DOHH2 (cell line): ENCODE measurements around the gene CNN3.

Experiments used
- H3F3A ChIP-seq: fragments of 200-600 bp; sonication (generic), shearing (Covaris generic); 2 replicates; pipeline ENCODE4 v1.6.0; 2016; ENCODE audit warnings: antibody characterized with exemption, mild to moderate bottlenecking; ENCODE audit not compliant: control insufficient read depth, insufficient read depth
- H3K27ac ChIP-seq: fragments of 200-600 bp; sonication (generic); 2 replicates; pipeline ENCODE4 v1.5.1; 2014; ENCODE audit warnings: low read depth, mild to moderate bottlenecking, low read length, moderate library complexity
- H3K27me3 ChIP-seq: fragments of 200-600 bp; sonication (generic); 2 replicates; pipeline ENCODE4 v1.6.1; 2014; ENCODE audit warnings: mild to moderate bottlenecking, low read length, mixed read lengths; ENCODE audit not compliant: control insufficient read depth
- H3K36me3 ChIP-seq: fragments of 200-600 bp; sonication (generic); 2 replicates; pipeline ENCODE4 v1.6.1; 2014; ENCODE audit warnings: mild to moderate bottlenecking, low read length, moderate library complexity, mixed read lengths; ENCODE audit not compliant: control insufficient read depth
- H3K4me1 ChIP-seq: fragments of 200-600 bp; sonication (generic); 2 replicates; pipeline ENCODE4 v1.6.1; 2014; ENCODE audit warnings: mild to moderate bottlenecking, low read length, mixed read lengths; ENCODE audit not compliant: control insufficient read depth
- H3K4me2 ChIP-seq: fragments of 200-600 bp; sonication (generic); 2 replicates; pipeline ENCODE4 v1.6.0; 2014; ENCODE audit warnings: mild to moderate bottlenecking, low read length, moderate library complexity
- H3K4me3 ChIP-seq: fragments of 200-600 bp; sonication (generic); 2 replicates; pipeline ENCODE4 v1.5.1; 2014; ENCODE audit warnings: mild to moderate bottlenecking, low read length, mixed read lengths
- H3K79me2 ChIP-seq: fragments of 200-600 bp; sonication (generic); 2 replicates; pipeline ENCODE4 v1.6.1; 2014; ENCODE audit warnings: mild to moderate bottlenecking, low read length, mixed read lengths; ENCODE audit not compliant: control insufficient read depth
- H3K9me2 ChIP-seq: fragments of 200-600 bp; sonication (generic); replicated peaks from 2 replicates; pipeline ENCODE4 v1.6.1; 2014; ENCODE audit warnings: mild to moderate bottlenecking, low read length, mixed read lengths; ENCODE audit not compliant: control insufficient read depth
- H3K9me3 ChIP-seq: fragments of 200-600 bp; sonication (generic); 2 replicates; pipeline ENCODE4 v1.6.1; 2014; ENCODE audit warnings: antibody characterized with exemption, low read length, mixed read lengths; ENCODE audit not compliant: control insufficient read depth, insufficient read depth
- H4K20me1 ChIP-seq: fragments of 200-600 bp; sonication (generic); 2 replicates; pipeline ENCODE4 v1.6.0; 2014; ENCODE audit warnings: low read depth, mild to moderate bottlenecking, antibody characterized with exemption, low read length, moderate library complexity; ENCODE audit not compliant: control insufficient read depth, insufficient read depth
- EZH2phosphoT487 ChIP-seq: fragments of 200-600 bp; sonication (generic); IDR thresholded peaks from 2 replicates; pipeline ENCODE4 v1.6.1; 2017; ENCODE audit warnings: borderline replicate concordance, mild to moderate bottlenecking, antibody characterized with exemption, low read length, moderate library complexity, mixed read lengths
- TF ChIP-seq, protein P1 (sequence below): fragments of 200-600 bp; sonication (generic); IDR thresholded peaks from one replicate; pipeline ENCODE4 v1.5.1; 2014; ENCODE audit warnings: antibody characterized with exemption, mild to moderate bottlenecking, low read depth, low read length; ENCODE audit not compliant: poor library complexity, severe bottlenecking

Gene CNN3

DNA sequence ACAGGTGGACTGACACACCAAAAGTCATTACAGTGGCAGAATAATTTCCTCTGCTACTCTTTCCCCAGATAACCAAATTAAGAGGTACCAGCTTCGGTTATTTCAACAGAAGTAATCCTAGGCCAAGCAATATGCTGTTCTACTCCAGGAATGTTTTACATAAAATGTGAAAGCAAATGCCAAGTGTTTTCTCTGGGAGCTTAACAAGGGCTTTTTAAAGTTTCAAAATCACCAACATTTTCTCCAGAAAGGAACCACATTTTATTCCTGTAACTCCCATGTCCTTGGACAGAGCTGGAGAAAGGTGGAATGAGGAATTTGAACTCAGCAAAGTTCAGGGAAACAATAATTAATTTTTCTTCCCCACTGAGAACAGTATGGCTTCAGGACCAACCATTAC lies 27.2 kb downstream of the CNN3 start:
- Histone ChIP-seq H3K27me3 (peaks cover 6% of the 10 kb centered on the region), H3F3A (no peaks in the 10 kb centered on the region), H3K79me2 (no peaks in the 10 kb centered on the region), H3K36me3 (no peaks in the 10 kb centered on the region), H3K9me2 (no peaks in the 10 kb centered on the region), H3K4me3 (no peak overlapping the region), H3K4me2 (no peak overlapping the region), H3K27ac (no peak overlapping the region), H3K4me1 (no peaks in the 10 kb centered on the region), H3K9me3 (no peaks in the 10 kb centered on the region), H4K20me1 (no peaks in the 10 kb centered on the region)
- TF ChIP-seq, protein P1, sequence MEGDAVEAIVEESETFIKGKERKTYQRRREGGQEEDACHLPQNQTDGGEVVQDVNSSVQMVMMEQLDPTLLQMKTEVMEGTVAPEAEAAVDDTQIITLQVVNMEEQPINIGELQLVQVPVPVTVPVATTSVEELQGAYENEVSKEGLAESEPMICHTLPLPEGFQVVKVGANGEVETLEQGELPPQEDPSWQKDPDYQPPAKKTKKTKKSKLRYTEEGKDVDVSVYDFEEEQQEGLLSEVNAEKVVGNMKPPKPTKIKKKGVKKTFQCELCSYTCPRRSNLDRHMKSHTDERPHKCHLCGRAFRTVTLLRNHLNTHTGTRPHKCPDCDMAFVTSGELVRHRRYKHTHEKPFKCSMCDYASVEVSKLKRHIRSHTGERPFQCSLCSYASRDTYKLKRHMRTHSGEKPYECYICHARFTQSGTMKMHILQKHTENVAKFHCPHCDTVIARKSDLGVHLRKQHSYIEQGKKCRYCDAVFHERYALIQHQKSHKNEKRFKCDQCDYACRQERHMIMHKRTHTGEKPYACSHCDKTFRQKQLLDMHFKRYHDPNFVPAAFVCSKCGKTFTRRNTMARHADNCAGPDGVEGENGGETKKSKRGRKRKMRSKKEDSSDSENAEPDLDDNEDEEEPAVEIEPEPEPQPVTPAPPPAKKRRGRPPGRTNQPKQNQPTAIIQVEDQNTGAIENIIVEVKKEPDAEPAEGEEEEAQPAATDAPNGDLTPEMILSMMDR = no peak
- TF ChIP-seq EZH2phosphoT487 = no peak

DNA sequence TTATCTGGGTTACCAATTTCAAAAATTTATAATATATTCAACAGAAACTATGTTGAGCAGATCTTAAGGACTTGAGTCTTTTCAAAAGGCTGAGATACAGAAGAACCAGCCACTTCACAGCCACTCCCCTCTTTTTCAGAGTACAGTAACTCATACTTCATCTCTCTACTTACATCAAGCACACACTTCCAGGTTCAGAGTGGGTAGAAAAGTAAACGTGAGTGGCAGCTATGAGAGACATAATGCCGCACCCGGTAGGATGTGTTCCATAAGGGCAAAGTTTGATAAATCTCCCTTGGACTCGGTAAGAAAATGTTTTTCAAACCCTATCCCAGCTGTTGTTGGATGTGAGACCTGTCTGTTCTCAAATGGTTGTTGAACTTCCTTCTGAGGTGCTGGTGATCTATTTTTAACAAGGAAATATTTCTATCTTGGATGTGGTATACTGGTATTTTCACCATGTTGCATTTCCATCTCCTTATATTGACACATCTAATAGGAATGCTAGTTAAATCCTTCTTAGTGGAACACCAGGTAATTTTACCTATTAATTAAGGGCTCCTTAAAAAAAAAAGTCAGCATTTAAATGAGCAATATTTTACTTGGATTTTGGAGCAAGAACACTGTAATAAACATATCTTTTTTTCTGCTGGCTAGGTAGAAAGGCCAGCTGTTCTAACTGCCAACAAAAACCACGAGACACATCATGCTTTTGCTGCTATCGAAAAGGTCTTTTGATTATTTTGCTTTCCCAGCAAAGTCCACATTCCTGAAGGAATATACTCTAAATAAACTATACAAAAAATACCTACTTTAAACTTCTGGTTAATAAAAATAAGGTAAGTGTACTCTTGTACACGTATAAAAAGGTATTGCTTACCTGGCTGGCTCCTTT lies 28.2 kb downstream of the CNN3 start:
- no peaks in the 10 kb centered on the region for H3K9me2 ChIP-seq
- H3K79me2 ChIP-seq = no peaks in the 10 kb centered on the region
- H3F3A ChIP-seq = no peaks in the 10 kb centered on the region
- TF ChIP-seq, protein P1 = no peak
- no peak for TF ChIP-seq EZH2phosphoT487
- no peak overlapping the region for H3K4me2 ChIP-seq
- no peaks in the 10 kb centered on the region for H3K36me3 ChIP-seq
- H3K4me1 ChIP-seq = no peaks in the 10 kb centered on the region
- H4K20me1 ChIP-seq = no peaks in the 10 kb centered on the region
- no peak overlapping the region for H3K4me3 ChIP-seq
- no peak overlapping the region for H3K27ac ChIP-seq
- H3K9me3 ChIP-seq = no peaks in the 10 kb centered on the region
- H3K27me3 ChIP-seq = peaks cover 9% of the 10 kb centered on the region

DNA sequence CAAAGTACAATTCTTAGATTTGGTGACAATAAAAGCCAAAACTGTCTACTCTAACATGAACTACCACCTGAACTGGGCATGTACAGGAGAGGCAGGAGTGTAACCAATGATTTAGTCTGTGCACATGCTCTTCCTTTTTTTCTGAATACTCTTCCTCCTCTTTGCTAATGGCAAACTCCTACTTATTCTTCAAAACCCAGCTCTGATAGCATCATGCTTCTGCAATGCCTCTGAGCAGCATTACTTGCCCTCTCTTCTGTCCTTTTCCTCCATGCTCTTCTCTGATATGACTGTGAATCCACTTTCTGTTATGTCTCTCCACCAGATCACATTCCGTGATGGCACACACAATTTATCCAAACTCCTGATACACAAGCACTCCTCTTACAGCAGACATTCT lies 31.4 kb downstream of the CNN3 start:
- no peaks in the 10 kb centered on the region for H3K4me1 ChIP-seq
- TF ChIP-seq, protein P1 = no peak
- no peak for TF ChIP-seq EZH2phosphoT487
- H4K20me1 ChIP-seq = no peaks in the 10 kb centered on the region
- no peaks in the 10 kb centered on the region for H3K9me2 ChIP-seq
- H3K9me3 ChIP-seq = no peaks in the 10 kb centered on the region
- H3K4me2 ChIP-seq = no peak overlapping the region
- H3F3A ChIP-seq = no peaks in the 10 kb centered on the region
- peaks cover 5% of the 10 kb centered on the region; the same call in 1 of the 2 replicates for H3K27me3 ChIP-seq
- no peak overlapping the region for H3K4me3 ChIP-seq
- no peaks in the 10 kb centered on the region for H3K36me3 ChIP-seq
- no peak overlapping the region for H3K27ac ChIP-seq
- no peaks in the 10 kb centered on the region for H3K79me2 ChIP-seq
